ENCODE measurements around the gene MAGEA9.
"Not testable (repeated sequence)": the region's sequence is repeated elsewhere in the genome, so short reads cannot be mapped to it uniquely, and the experiment has no call there.

Gene MAGEA9

GRCh38 chrX:149781727-149782126, at the start of gene MAGEA9:
Gene MAGEA9, plus strand, starts transcription at chrX:149781930. Its CDS starts 4,281 bp downstream, at chrX:149786211.
- not testable (repeated sequence) for H3K4me3 Mint-ChIP-seq; H3K27me3 Mint-ChIP-seq; H3K9me3 Mint-ChIP-seq; H3K4me1 Mint-ChIP-seq (ENCODE audit: low read depth); H3K36me3 Mint-ChIP-seq (ENCODE audit: low read depth); H3K27ac Mint-ChIP-seq

- not testable (repeated sequence) for H3K9me3 Mint-ChIP-seq; H3K27me3 Mint-ChIP-seq; H3K4me1 Mint-ChIP-seq (ENCODE audit: low read depth); H3K27ac Mint-ChIP-seq; H3K4me3 Mint-ChIP-seq; H3K36me3 Mint-ChIP-seq (ENCODE audit: low read depth)
Measured at GRCh38 chrX:149742269-149742668, 39.5 kb upstream of the MAGEA9 start.

GRCh38 chrX:149746390-149747007, 35.2 kb upstream of the MAGEA9 start:
- H3K27ac Mint-ChIP-seq; H3K4me3 Mint-ChIP-seq; H3K4me1 Mint-ChIP-seq (ENCODE audit: low read depth); H3K36me3 Mint-ChIP-seq (ENCODE audit: low read depth); H3K9me3 Mint-ChIP-seq; H3K27me3 Mint-ChIP-seq: not testable (repeated sequence)

GRCh38 chrX:149757206-149758067, 24.3 kb upstream of the MAGEA9 start:
- Mint-ChIP-seq H3K4me3 (no peak overlapping the region), H3K27me3 (no peaks in the 10 kb centered on the region), H3K27ac (no peak overlapping the region), H3K4me1 (ENCODE audit: low read depth) (no peaks in the 10 kb centered on the region), H3K36me3 (ENCODE audit: low read depth) (no peaks in the 10 kb centered on the region), H3K9me3 (no peaks in the 10 kb centered on the region)

- no peak overlapping the region for H3K4me3 Mint-ChIP-seq
- H3K4me1 Mint-ChIP-seq (ENCODE audit: low read depth), result no peaks in the 10 kb centered on the region
- no peaks in the 10 kb centered on the region for H3K27me3 Mint-ChIP-seq
- no peaks in the 10 kb centered on the region for H3K9me3 Mint-ChIP-seq
- no peak overlapping the region for H3K27ac Mint-ChIP-seq
- no peaks in the 10 kb centered on the region for H3K36me3 Mint-ChIP-seq (ENCODE audit: low read depth)
Measured at GRCh38 chrX:149758068-149758714, 23.5 kb upstream of the MAGEA9 start.

GRCh38 chrX:149758715-149759078, 23.0 kb upstream of the MAGEA9 start:
- H3K4me3 Mint-ChIP-seq; H3K27ac Mint-ChIP-seq; H3K4me1 Mint-ChIP-seq (ENCODE audit: low read depth); H3K9me3 Mint-ChIP-seq; H3K36me3 Mint-ChIP-seq (ENCODE audit: low read depth); H3K27me3 Mint-ChIP-seq: not testable (repeated sequence)

GRCh38 chrX:149759824-149760223, 21.9 kb upstream of the MAGEA9 start:
- Mint-ChIP-seq H3K9me3 (no peaks in the 10 kb centered on the region), H3K4me3 (no peak overlapping the region), H3K4me1 (ENCODE audit: low read depth) (no peaks in the 10 kb centered on the region), H3K27ac (no peak overlapping the region), H3K27me3 (no peaks in the 10 kb centered on the region), H3K36me3 (ENCODE audit: low read depth) (no peaks in the 10 kb centered on the region)

GRCh38 chrX:149760965-149761364, 20.8 kb upstream of the MAGEA9 start:
- H3K4me3 Mint-ChIP-seq, result no peak overlapping the region
- no peaks in the 10 kb centered on the region for H3K36me3 Mint-ChIP-seq (ENCODE audit: low read depth)
- no peaks in the 10 kb centered on the region for H3K4me1 Mint-ChIP-seq (ENCODE audit: low read depth)
- H3K27ac Mint-ChIP-seq, result no peak overlapping the region
- no peaks in the 10 kb centered on the region for H3K9me3 Mint-ChIP-seq
- no peaks in the 10 kb centered on the region for H3K27me3 Mint-ChIP-seq

GRCh38 chrX:149761858-149762674, 19.7 kb upstream of the MAGEA9 start:
- H3K9me3 Mint-ChIP-seq; H3K36me3 Mint-ChIP-seq (ENCODE audit: low read depth); H3K4me3 Mint-ChIP-seq; H3K4me1 Mint-ChIP-seq (ENCODE audit: low read depth); H3K27me3 Mint-ChIP-seq; H3K27ac Mint-ChIP-seq: not testable (repeated sequence)

GRCh38 chrX:149762696-149763614, 18.8 kb upstream of the MAGEA9 start:
- Mint-ChIP-seq H3K4me3 (no peak overlapping the region), H3K27me3 (no peaks in the 10 kb centered on the region), H3K9me3 (no peaks in the 10 kb centered on the region), H3K36me3 (ENCODE audit: low read depth) (no peaks in the 10 kb centered on the region), H3K27ac (no peak overlapping the region), H3K4me1 (ENCODE audit: low read depth) (no peaks in the 10 kb centered on the region)

GRCh38 chrX:149770344-149770743, 11.4 kb upstream of the MAGEA9 start:
- H3K36me3 Mint-ChIP-seq (ENCODE audit: low read depth); H3K27ac Mint-ChIP-seq; H3K4me3 Mint-ChIP-seq; H3K4me1 Mint-ChIP-seq (ENCODE audit: low read depth); H3K9me3 Mint-ChIP-seq; H3K27me3 Mint-ChIP-seq: not testable (repeated sequence)

- not testable (repeated sequence) for H3K4me3 Mint-ChIP-seq; H3K27me3 Mint-ChIP-seq; H3K27ac Mint-ChIP-seq; H3K9me3 Mint-ChIP-seq; H3K4me1 Mint-ChIP-seq (ENCODE audit: low read depth); H3K36me3 Mint-ChIP-seq (ENCODE audit: low read depth)
Measured at GRCh38 chrX:149773026-149773425, 8.7 kb upstream of the MAGEA9 start.

GRCh38 chrX:149773768-149774167, 8.0 kb upstream of the MAGEA9 start, which contains the start of gene HSFX1:
Gene HSFX1, plus strand, starts transcription at chrX:149774068. Its CDS starts 614 bp downstream, at chrX:149774682.
- not testable (repeated sequence) for H3K4me1 Mint-ChIP-seq (ENCODE audit: low read depth); H3K27me3 Mint-ChIP-seq; H3K9me3 Mint-ChIP-seq; H3K4me3 Mint-ChIP-seq; H3K27ac Mint-ChIP-seq; H3K36me3 Mint-ChIP-seq (ENCODE audit: low read depth)

GRCh38 chrX:149777999-149778398, 3.7 kb upstream of the MAGEA9 start:
- H3K36me3 Mint-ChIP-seq (ENCODE audit: low read depth), result not testable (repeated sequence)

More at GRCh38 chrX:149777999-149778398, 3.7 kb upstream of the MAGEA9 start:
- not testable (repeated sequence) for H3K4me1 Mint-ChIP-seq (ENCODE audit: low read depth); H3K9me3 Mint-ChIP-seq; H3K27me3 Mint-ChIP-seq; H3K4me3 Mint-ChIP-seq; H3K27ac Mint-ChIP-seq
